ENCODE data around the gene NPAS2.

Gene NPAS2

GRCh38 chr2:100988630-100989417, 168.9 kb downstream of the NPAS2 start:
- no peak for DNase-seq (ENCODE audit: low read depth in 2 of 2)

GRCh38 chr2:100989666-100990065, 169.7 kb downstream of the NPAS2 start:
- DNase-seq (ENCODE audit: low read depth in 2 of 2): no peak

GRCh38 chr2:100990166-100990565, 170.2 kb downstream of the NPAS2 start:
- DNase-seq (ENCODE audit: low read depth in 2 of 2): no peak

- no peak for DNase-seq (ENCODE audit: low read depth in 2 of 2)
Observed at GRCh38 chr2:100990650-100991403, 170.9 kb downstream of the NPAS2 start.

- DNase-seq (ENCODE audit: low read depth in 2 of 2): no peak
Observed at GRCh38 chr2:100991404-100991773, 171.4 kb downstream of the NPAS2 start.

GRCh38 chr2:100992262-100992661, 172.3 kb downstream of the NPAS2 start:
- no peak for DNase-seq (ENCODE audit: low read depth in 2 of 2)

GRCh38 chr2:100993294-100993693, 173.4 kb downstream of the NPAS2 start:
- no peak for DNase-seq (ENCODE audit: low read depth in 2 of 2)

- DNase-seq (ENCODE audit: low read depth in 2 of 2): no peak
Observed at GRCh38 chr2:100995309-100996075, 175.6 kb downstream of the NPAS2 start.

- DNase-seq (ENCODE audit: low read depth in 2 of 2): no peak
Observed at GRCh38 chr2:100997509-100998234, 177.7 kb downstream of the NPAS2 start.

- DNase-seq (ENCODE audit: low read depth in 2 of 2): no peak
Observed at GRCh38 chr2:100998235-100998573, 178.3 kb downstream of the NPAS2 start.

GRCh38 chr2:100999995-101000394, 180.1 kb downstream of the NPAS2 start:
- no peak for DNase-seq (ENCODE audit: low read depth in 2 of 2)

- DNase-seq (ENCODE audit: low read depth in 2 of 2): peak; percentile 91 to 93
Observed at GRCh38 chr2:101001691-101002561, 182.0 kb downstream of the NPAS2 start, which contains the start of gene RPL31. RPL31 (plus strand) TSS chr2:101002289; CDS start chr2:101002702, 413 bp downstream.

- no peak for DNase-seq (ENCODE audit: low read depth in 2 of 2)
Observed at GRCh38 chr2:101002562-101003277, 182.8 kb downstream of the NPAS2 start.

GRCh38 chr2:101003278-101003775, 183.4 kb downstream of the NPAS2 start:
- DNase-seq (ENCODE audit: low read depth in 2 of 2): no peak

GRCh38 chr2:101004620-101005325, 184.8 kb downstream of the NPAS2 start:
- no peak for DNase-seq (ENCODE audit: low read depth in 2 of 2)

GRCh38 chr2:101006065-101006715, 186.3 kb downstream of the NPAS2 start:
- DNase-seq (ENCODE audit: low read depth in 2 of 2): no peak

- no peak for DNase-seq (ENCODE audit: low read depth in 2 of 2)
Observed at GRCh38 chr2:101007415-101008345, 187.7 kb downstream of the NPAS2 start.

- DNase-seq (ENCODE audit: low read depth in 2 of 2): no peak
Observed at GRCh38 chr2:101011152-101011551, 191.2 kb downstream of the NPAS2 start.
